H1 (cell line): ENCODE data around the gene CCDC89. TPM values are rescaled to one million over a fixed set of nuclear protein-coding genes. Genes with fewer than 3 reads are reported as not detected.

Experiments
- CEBPB ChIP-seq: IDR thresholded peaks from 2 replicates; pipeline ENCODE4 v1.6.1; 2012; ENCODE audit warnings: low read depth, low read length
- HDAC6 ChIP-seq: IDR thresholded peaks from one replicate; pipeline ENCODE4 v1.7.1; 2012; ENCODE audit warnings: low read depth, mild to moderate bottlenecking, inconsistent platforms, low read length, moderate library complexity
- JUN ChIP-seq: IDR thresholded peaks from 2 replicates; pipeline ENCODE4 v1.6.1; 2011; ENCODE audit warnings: low read depth, mild to moderate bottlenecking, improper control_type of control experiment, low read length
- JUND ChIP-seq: IDR thresholded peaks from 2 replicates; pipeline ENCODE4 v1.6.1; 2011; ENCODE audit warnings: mild to moderate bottlenecking, improper control_type of control experiment, low read length
- NRF1 ChIP-seq: IDR thresholded peaks from 2 replicates; pipeline ENCODE4 v1.6.1; 2011; ENCODE audit warnings: mild to moderate bottlenecking, low read depth, low read length, improper control_type of control experiment
- SIRT6 ChIP-seq: IDR thresholded peaks from one replicate; pipeline ENCODE4 v1.7.1; 2012; ENCODE audit warnings: low read length, inconsistent platforms
- SIX5 ChIP-seq: IDR thresholded peaks from 2 replicates; pipeline ENCODE4 v1.6.1; 2011; ENCODE audit warnings: mild to moderate bottlenecking, low read depth, low read length
- polyA plus RNA-seq, 7 experiments: library from polyadenylated mRNA; depleted of rRNA in 3 of 7; stranded (reverse) in 5 of 7; unstranded in 2 of 7; fragments of >200 nt in 5 of 7; fragments of 200-250 nt in 2 of 7; gene quantifications; 1 replicate in 5 of 7; 2 replicates in 1 of 7; 4 replicates in 1 of 7; pipeline versions ENCODE4 v1.2.1 to v1.2.3, GENCODE V29; 2011 to 2013; ENCODE audit warnings: missing spikeins in 2 of 7, mixed read lengths in 2 of 7
- total RNA-seq: library from RNA; stranded (reverse); fragmentation: NEBNext Ultra II Directional; extraction: Animal tissue kit (Norgen Biotek cat#: 25700); gene quantifications from 2 replicates; pipeline ENCODE4 v1.2.1, GENCODE V29; 2021

CCDC89 gene
- total and polyA plus RNA-seq, 2 of the 8 experiments (the other 6 are each of a cell fraction or from before 2014, with no cell fraction given) = not detected

- TF ChIP-seq SIX5 = no peak
- TF ChIP-seq JUN = 0 out of 2 replicates have a peak, but pooled peaks have one; percentile 8
- TF ChIP-seq NRF1 = no peak
- no peak for TF ChIP-seq SIRT6
- TF ChIP-seq CEBPB = no peak
- no peak for TF ChIP-seq HDAC6
- TF ChIP-seq JUND = 0 out of 2 replicates have a peak, but pooled peaks have one; percentile 7
Observed at GRCh38 chr11:85647604-85648299, 38.2 kb downstream of the CCDC89 start, which contains the start of gene TMEM126A (continued).
